SK-N-MC (cell line): ENCODE data around the gene MORN5.
"Not testable (repeated sequence)": the region's sequence is repeated elsewhere in the genome, so short reads cannot be mapped to it uniquely, and the experiment has no call there.

Experiments used
- DNase-seq: peaks from one replicate; pipeline ENCODE4 v3.0.0-alpha.2; 2011; ENCODE audit warnings: low read depth, low spot score
- H3K27ac ChIP-seq: fragments of 200-600 bp; sonication (generic); 2 replicates; pipeline ENCODE4 v1.5.1; 2016; ENCODE audit warnings: mixed run types
- H3K36me3 ChIP-seq: fragments of 200-600 bp; sonication (generic); 2 replicates; pipeline ENCODE4 v1.6.1; 2017; ENCODE audit warnings: antibody characterized with exemption, low read length, mixed read lengths; ENCODE audit not compliant: insufficient read depth
- H3K4me3 ChIP-seq: fragments of 200-600 bp; sonication (generic); 2 replicates; pipeline ENCODE4 v1.5.1; 2016
- H3K9ac ChIP-seq: fragments of 200-600 bp; sonication (generic); 2 replicates; pipeline ENCODE4 v1.8.0; 2017; ENCODE audit warnings: mixed run types, mixed read lengths; ENCODE audit not compliant: insufficient read length
- H3K9me3 ChIP-seq: fragments of 200-600 bp; sonication (generic); 2 replicates; pipeline ENCODE4 v1.6.1; 2017; ENCODE audit warnings: low read depth, mild to moderate bottlenecking, antibody characterized with exemption, low read length, moderate library complexity, mixed read lengths
- EZH2 ChIP-seq: fragments of 200-600 bp; sonication (generic); IDR thresholded peaks from one replicate; pipeline ENCODE4 v1.6.1; 2017; ENCODE audit warnings: antibody characterized with exemption
- FOXP2 ChIP-seq: optimal IDR thresholded peaks from 2 replicates; pipeline ENCODE3; 2011; ENCODE audit warnings: mild to moderate bottlenecking, moderate library complexity; ENCODE audit not compliant: insufficient read depth; ENCODE audit errors: extremely low read length, control extremely low read depth
- POLR2AphosphoS5 ChIP-seq: IDR thresholded peaks from 2 replicates; pipeline ENCODE4 v1.6.1; 2012; ENCODE audit warnings: mild to moderate bottlenecking, low read depth, low read length, borderline replicate concordance

MORN5 gene

GRCh38 chr9:122116448-122117173, 43.1 kb upstream of the MORN5 start:
- no peak for DNase-seq
- no peaks in the 10 kb centered on the region for H3K9me3 ChIP-seq
- H3K36me3 ChIP-seq: no peaks in the 10 kb centered on the region
- no peak for TF ChIP-seq FOXP2
- no peak for TF ChIP-seq POLR2AphosphoS5
- no peak for TF ChIP-seq EZH2
- no peak overlapping the region for H3K9ac ChIP-seq
- H3K4me3 ChIP-seq: no peak overlapping the region
- no peak overlapping the region for H3K27ac ChIP-seq

- not testable (repeated sequence) for H3K36me3 ChIP-seq, H3K4me3 ChIP-seq, H3K27ac ChIP-seq, H3K9me3 ChIP-seq, H3K9ac ChIP-seq, DNase-seq
These were observed 42.5 kb upstream of the MORN5 start for GRCh38 chr9:122117241-122117640.

- H3K4me3 ChIP-seq: no peak overlapping the region
- no peak overlapping the region for H3K9ac ChIP-seq
- TF ChIP-seq EZH2 (no peak), POLR2AphosphoS5 (no peak), FOXP2 (no peak)
- DNase-seq: no peak
- H3K9me3 ChIP-seq: no peaks in the 10 kb centered on the region
- H3K36me3 ChIP-seq: no peaks in the 10 kb centered on the region
- no peak overlapping the region for H3K27ac ChIP-seq
These were observed 41.2 kb upstream of the MORN5 start for GRCh38 chr9:122118343-122119165.

GRCh38 chr9:122119166-122119521, 40.6 kb upstream of the MORN5 start:
- Histone ChIP-seq H3K9ac (no peak overlapping the region), H3K36me3 (no peaks in the 10 kb centered on the region), H3K27ac (no peak overlapping the region), H3K9me3 (no peaks in the 10 kb centered on the region), H3K4me3 (no peak overlapping the region)
- DNase-seq: no peak
- TF ChIP-seq FOXP2 (no peak), POLR2AphosphoS5 (no peak), EZH2 (no peak)

DNA sequence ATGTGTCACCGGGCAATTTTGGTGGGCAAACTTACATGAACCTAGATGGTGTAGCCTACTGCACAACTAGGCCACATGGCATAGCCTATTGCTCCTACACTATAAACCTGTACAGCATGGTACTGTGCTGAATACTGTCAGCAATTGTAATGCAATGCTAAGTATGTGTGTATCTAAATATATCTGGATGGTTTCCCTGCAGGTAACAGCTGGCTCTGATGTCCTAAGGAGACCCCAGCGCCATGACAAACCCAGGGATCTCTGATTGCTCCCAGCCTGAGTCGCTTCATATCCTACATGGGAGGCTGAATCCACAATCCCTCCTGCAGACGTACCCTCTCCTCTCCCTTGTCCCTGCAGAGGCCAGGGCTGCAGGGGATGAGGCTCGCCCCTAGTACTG, 40.0 kb upstream of the MORN5 start:
- TF ChIP-seq FOXP2 (no peak), EZH2 (no peak), POLR2AphosphoS5 (no peak)
- Histone ChIP-seq H3K36me3 (no peaks in the 10 kb centered on the region), H3K4me3 (no peak overlapping the region), H3K27ac (no peak overlapping the region), H3K9ac (no peak overlapping the region), H3K9me3 (no peaks in the 10 kb centered on the region)
- no peak for DNase-seq

DNA sequence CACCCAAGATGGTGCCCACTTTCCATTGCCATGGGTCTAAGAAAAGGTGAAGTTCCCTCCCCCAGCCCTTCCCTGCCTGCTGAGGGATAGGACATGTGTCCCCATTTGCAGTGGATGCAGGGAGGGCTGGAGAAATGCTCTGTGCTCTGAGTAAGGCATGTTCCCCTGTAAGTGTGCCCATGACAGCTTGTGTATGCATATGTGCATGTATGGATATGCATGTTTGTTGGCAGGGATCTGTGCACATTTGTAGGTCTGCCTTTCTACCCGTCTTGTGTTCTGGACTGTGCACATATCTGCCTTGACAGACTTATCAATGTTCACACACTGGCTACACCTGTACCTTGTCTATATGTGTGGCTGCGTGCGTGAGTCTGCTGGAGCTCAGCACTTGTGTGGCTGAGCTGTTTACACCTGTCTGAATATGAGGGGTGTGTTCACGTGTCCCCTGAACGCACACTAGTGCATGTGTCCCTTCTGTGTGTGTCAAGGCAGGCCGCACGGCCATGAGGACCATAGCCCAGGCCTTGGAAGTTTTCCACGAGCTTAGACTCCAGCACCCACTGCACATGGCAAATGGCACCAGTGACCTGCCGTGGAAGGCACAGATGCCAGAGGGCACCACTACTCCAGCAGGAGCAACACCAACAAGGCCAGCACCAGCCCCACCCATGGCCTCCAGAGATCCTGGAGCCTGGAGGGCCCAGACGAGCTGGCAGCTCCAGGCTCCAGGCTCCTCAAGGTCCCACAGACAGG, 39.2 kb upstream of the MORN5 start:
- DNase-seq: no peak
- Histone ChIP-seq H3K27ac (no peak overlapping the region), H3K9ac (no peak overlapping the region), H3K4me3 (no peak overlapping the region), H3K36me3 (no peaks in the 10 kb centered on the region), H3K9me3 (no peaks in the 10 kb centered on the region)
- TF ChIP-seq EZH2 (no peak), POLR2AphosphoS5 (no peak), FOXP2 (no peak)

DNA sequence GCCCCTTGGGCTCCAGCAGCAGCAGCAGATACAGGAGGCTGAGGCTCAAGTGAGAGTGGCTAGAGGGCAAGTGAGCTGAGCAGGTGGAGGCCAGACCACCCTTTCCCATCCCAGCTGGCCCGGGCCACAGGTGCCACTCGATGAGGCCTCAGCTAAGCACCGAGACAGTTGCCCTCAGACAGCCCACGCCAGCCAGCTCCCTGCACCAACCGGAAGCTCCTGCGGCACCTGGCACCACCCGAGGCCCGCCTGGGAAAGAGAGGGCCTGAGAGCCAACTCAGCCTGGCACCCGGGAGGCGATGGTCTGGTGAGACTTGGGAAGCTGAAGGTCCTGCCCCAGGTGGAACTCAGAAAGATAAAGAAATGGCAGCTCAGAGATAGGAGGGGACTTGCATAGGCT, 38.3 kb upstream of the MORN5 start:
- DNase-seq: no peak
- H3K27ac ChIP-seq: no peak overlapping the region
- H3K9me3 ChIP-seq: no peaks in the 10 kb centered on the region
- H3K9ac ChIP-seq: no peak overlapping the region
- H3K4me3 ChIP-seq: no peak overlapping the region
- TF ChIP-seq POLR2AphosphoS5: no peak
- TF ChIP-seq FOXP2: no peak
- no peak for TF ChIP-seq EZH2
- no peaks in the 10 kb centered on the region for H3K36me3 ChIP-seq

DNA sequence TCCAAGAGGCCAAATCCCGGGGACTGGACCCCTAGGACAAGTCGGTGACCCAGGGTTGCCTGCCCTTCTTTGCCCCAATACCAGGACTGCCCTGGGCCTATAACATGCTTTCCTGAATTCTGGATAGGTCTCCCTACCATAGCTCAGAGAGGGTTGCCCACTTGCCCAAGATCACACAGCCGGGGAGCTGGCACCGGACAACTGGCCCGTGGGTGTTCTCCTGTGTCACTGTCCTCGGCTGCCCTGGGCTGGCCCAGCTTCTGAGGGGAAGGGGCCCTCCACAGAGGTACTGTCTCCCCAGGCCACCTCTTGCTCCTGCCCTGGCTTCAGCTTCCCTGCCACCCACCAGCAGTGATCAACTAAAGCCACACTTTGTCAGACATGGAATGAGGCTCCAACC, 37.8 kb upstream of the MORN5 start:
- TF ChIP-seq FOXP2 (no peak), POLR2AphosphoS5 (no peak), EZH2 (no peak)
- DNase-seq: no peak

More for the DNA sequence above, 37.8 kb upstream of the MORN5 start:
- no peaks in the 10 kb centered on the region for H3K9me3 ChIP-seq
- no peak overlapping the region for H3K9ac ChIP-seq
- no peaks in the 10 kb centered on the region for H3K36me3 ChIP-seq
- H3K4me3 ChIP-seq: no peak overlapping the region
- no peak overlapping the region for H3K27ac ChIP-seq
